ENCODE data around the gene KPNA1. TPM values are rescaled to one million over a fixed set of nuclear protein-coding genes. Genes with fewer than 3 reads are reported as not detected.
"Not testable (repeated sequence)": the region's sequence is repeated elsewhere in the genome, so short reads cannot be mapped to it uniquely, and the experiment has no call there.

Gene KPNA1
- total and polyA plus RNA-seq, 2 of the 13 experiments (the other 11 are each of a cell fraction or from before 2014, with no cell fraction given) = 15.4 to 30.0 TPM

DNA sequence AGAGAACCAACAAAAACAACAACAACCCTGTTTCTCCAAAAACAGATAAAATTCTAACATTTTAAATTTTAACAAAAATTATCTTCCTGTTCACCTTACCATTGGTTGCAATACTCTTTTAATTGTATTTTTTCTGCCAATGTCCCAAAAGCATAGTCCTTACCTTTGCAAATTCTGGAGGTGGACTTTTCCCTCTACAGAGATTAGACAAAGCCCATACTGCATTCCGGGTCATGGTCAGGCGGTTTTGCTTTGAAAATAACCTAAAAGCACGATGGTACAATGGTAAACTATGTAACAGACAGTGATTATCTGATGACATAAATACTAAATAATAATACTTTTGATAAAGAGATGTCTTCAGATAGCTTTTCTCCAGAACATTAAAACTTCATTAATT, 63.4 kb downstream of the KPNA1 start:
- no peaks in the 10 kb centered on the region for H3K79me2 ChIP-seq (ENCODE audit: insufficient read depth, low read length)
- no peak overlapping the region for H3K9ac ChIP-seq (ENCODE audit: insufficient read depth, low read depth, low read length)
- no peaks in the 10 kb centered on the region for H3K27me3 ChIP-seq (ENCODE audit: control insufficient read depth in 1 of 2, insufficient read depth in 2 of 2, low read length in 2 of 2)
- CTCF ChIA-PET (ENCODE audit: low intra/inter-chr PET ratio, low total read pairs) = no interaction called here
- no peak overlapping the region for H3K4me3 ChIP-seq (replicated peaks in 1 of 3; ENCODE audit: insufficient read depth in 1 of 3, low read depth in 2 of 3, low read length in 3 of 3)
- WGBS (ENCODE audit: low lambda C conversion rate) = 88% methylated on average over 3 of the region's 3 CpGs
- no peaks in the 10 kb centered on the region for H4K20me1 ChIP-seq (ENCODE audit: insufficient read depth, low read length)
- no peak for TF ChIP-seq ZSCAN31 (CRISPR knock-in tag; IDR thresholded peaks at IDR 0.05; ENCODE audit: low read depth)
- TF ChIP-seq IKZF4 (CRISPR knock-in tag; IDR thresholded peaks at IDR 0.05; ENCODE audit: borderline replicate concordance, low read depth, not compliant biosample characterization) = no peak
- TF ChIP-seq EEA1 (CRISPR knock-in tag; IDR thresholded peaks at IDR 0.05; ENCODE audit: borderline replicate concordance) = no peak
- no peak for TF ChIP-seq TAF15 (IDR thresholded peaks at IDR 0.05; ENCODE audit: low read depth, low read length, poor library complexity, severe bottlenecking)
- no peak for TF ChIP-seq ZNF709 (CRISPR knock-in tag; IDR thresholded peaks at IDR 0.05)
- TF ChIP-seq KMT2B (CRISPR knock-in tag; IDR thresholded peaks at IDR 0.05) = no peak
- no peak for TF ChIP-seq SP4 (CRISPR knock-in tag; IDR thresholded peaks at IDR 0.05)
- TF ChIP-seq, protein P1, sequence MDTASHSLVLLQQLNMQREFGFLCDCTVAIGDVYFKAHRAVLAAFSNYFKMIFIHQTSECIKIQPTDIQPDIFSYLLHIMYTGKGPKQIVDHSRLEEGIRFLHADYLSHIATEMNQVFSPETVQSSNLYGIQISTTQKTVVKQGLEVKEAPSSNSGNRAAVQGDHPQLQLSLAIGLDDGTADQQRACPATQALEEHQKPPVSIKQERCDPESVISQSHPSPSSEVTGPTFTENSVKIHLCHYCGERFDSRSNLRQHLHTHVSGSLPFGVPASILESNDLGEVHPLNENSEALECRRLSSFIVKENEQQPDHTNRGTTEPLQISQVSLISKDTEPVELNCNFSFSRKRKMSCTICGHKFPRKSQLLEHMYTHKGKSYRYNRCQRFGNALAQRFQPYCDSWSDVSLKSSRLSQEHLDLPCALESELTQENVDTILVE (CRISPR knock-in tag; IDR thresholded peaks at IDR 0.05) = no peak
- no peak for TF ChIP-seq HOXD1 (CRISPR knock-in tag; IDR thresholded peaks at IDR 0.05)
- TF ChIP-seq ZNF317 (CRISPR knock-in tag; IDR thresholded peaks at IDR 0.05) = no peak
- no peak for TF ChIP-seq YY1 (IDR thresholded peaks at IDR 0.05; ENCODE audit: insufficient read depth, insufficient replicate concordance, low read depth, low read length)
- no peak for TF ChIP-seq DNMT1 (CRISPR knock-in tag; IDR thresholded peaks at IDR 0.05)
- TF ChIP-seq, protein P2, sequence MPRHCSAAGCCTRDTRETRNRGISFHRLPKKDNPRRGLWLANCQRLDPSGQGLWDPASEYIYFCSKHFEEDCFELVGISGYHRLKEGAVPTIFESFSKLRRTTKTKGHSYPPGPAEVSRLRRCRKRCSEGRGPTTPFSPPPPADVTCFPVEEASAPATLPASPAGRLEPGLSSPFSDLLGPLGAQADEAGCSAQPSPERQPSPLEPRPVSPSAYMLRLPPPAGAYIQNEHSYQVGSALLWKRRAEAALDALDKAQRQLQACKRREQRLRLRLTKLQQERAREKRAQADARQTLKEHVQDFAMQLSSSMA (CRISPR knock-in tag; IDR thresholded peaks at IDR 0.05) = no peak
- TF ChIP-seq YEATS4 (CRISPR knock-in tag; IDR thresholded peaks at IDR 0.05; ENCODE audit: borderline replicate concordance) = no peak
- TF ChIP-seq ZBTB21 (CRISPR knock-in tag; IDR thresholded peaks at IDR 0.05) = no peak
- TF ChIP-seq GLI4 (CRISPR knock-in tag; IDR thresholded peaks at IDR 0.05; ENCODE audit: borderline replicate concordance) = no peak
- H3K4me2 ChIP-seq (ENCODE audit: low read depth, low read length) = no peak overlapping the region
- DNase-seq (ENCODE audit: low spot score) (no peak), ATAC-seq (no peak), FAIRE-seq (no peak)
- no peak overlapping the region for H3K27ac ChIP-seq (ENCODE audit: extremely low read length, insufficient read depth, low read length)
- no peak overlapping the region for H2AFZ ChIP-seq (ENCODE audit: low read length)
- POLR2A ChIA-PET = no interaction called here
- peaks cover 11% of the 10 kb centered on the region for H3K4me1 ChIP-seq (ENCODE audit: insufficient read depth, low read length)
- H3K9me3 ChIP-seq (ENCODE audit: low read length) = no peaks in the 10 kb centered on the region
- BruUV-seq (replicated peaks) = no TSS peak
- peaks cover 4 to 38% of the 10 kb centered on the region in 2 experiments for H3K36me3 ChIP-seq (replicated peaks in 1 of 2; ENCODE audit: control insufficient read depth in 1 of 2, insufficient read depth in 2 of 2, low read length in 2 of 2)
- in situ Hi-C loops (cut with HindIII; ENCODE audit: extremely low pct_ligation_motif_present, low pct_unique_long_range_greater_than_20kb) = no loop called here
- intact Hi-C loops (cut with micrococcal nuclease; ENCODE audit: unreplicated experiment) = no loop called here

DNA sequence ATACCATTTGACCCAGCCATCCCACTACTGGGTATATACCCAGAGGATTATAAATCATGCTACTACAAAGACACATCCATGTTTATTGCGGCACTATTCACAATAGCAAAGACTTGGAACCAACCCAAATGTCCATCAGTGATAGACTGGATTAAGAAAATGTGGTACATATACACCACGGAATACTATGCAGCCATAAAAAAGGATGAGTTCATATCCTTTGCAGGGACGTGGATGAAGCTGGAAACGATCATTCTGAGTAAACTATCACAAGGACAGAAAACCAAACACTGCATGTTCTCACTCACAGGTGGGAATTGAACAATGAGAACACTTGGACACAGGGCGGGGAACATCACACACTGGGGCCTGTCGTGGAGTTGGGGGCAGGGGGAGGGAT, 66.5 kb downstream of the KPNA1 start:
- ATAC-seq; H3K79me2 ChIP-seq (ENCODE audit: insufficient read depth, low read length); H3K9ac ChIP-seq (ENCODE audit: insufficient read depth, low read depth, low read length); BruUV-seq (replicated peaks); H3K27me3 ChIP-seq (ENCODE audit: control insufficient read depth in 1 of 2, insufficient read depth in 2 of 2, low read length in 2 of 2); H3K4me1 ChIP-seq (ENCODE audit: insufficient read depth, low read length); DNase-seq (ENCODE audit: low spot score); H2AFZ ChIP-seq (ENCODE audit: low read length); in situ Hi-C loops (cut with HindIII; ENCODE audit: extremely low pct_ligation_motif_present, low pct_unique_long_range_greater_than_20kb); intact Hi-C loops (cut with micrococcal nuclease; ENCODE audit: unreplicated experiment); CTCF ChIA-PET (ENCODE audit: low intra/inter-chr PET ratio, low total read pairs); H4K20me1 ChIP-seq (ENCODE audit: insufficient read depth, low read length); POLR2A ChIA-PET; H3K27ac ChIP-seq (ENCODE audit: extremely low read length, insufficient read depth, low read length); H3K4me2 ChIP-seq (ENCODE audit: low read depth, low read length); H3K4me3 ChIP-seq (replicated peaks in 1 of 3; ENCODE audit: insufficient read depth in 1 of 3, low read depth in 2 of 3, low read length in 3 of 3); FAIRE-seq; H3K9me3 ChIP-seq (ENCODE audit: low read length): not testable (repeated sequence)
- H3K36me3 ChIP-seq (replicated peaks in 1 of 2; ENCODE audit: control insufficient read depth in 1 of 2, insufficient read depth in 2 of 2, low read length in 2 of 2) = peaks cover 3 to 28% of the 10 kb centered on the region in 2 experiments; a peak in 4 of 5 replicates
- 96% methylated on average over 6 of the region's 6 CpGs for WGBS (ENCODE audit: low lambda C conversion rate)

Measured in HepG2 (cell line).